GM19099 (cell line): ENCODE data around the gene CDK5RAP1.

ENCODE experiments used
- POLR2A ChIP-seq: IDR thresholded peaks from 3 replicates; pipeline ENCODE4 v1.6.1; 2011; ENCODE audit warnings: low read depth; ENCODE audit not compliant: insufficient read length; ENCODE audit errors: extremely low read depth

Gene CDK5RAP1

GRCh38 chr20:33401921-33402369, 626 bp upstream of the CDK5RAP1 start:
- no peak for TF ChIP-seq POLR2A

GRCh38 chr20:33400812-33401183, 521 bp downstream of the CDK5RAP1 start:
- TF ChIP-seq POLR2A: no peak

GRCh38 chr20:33399924-33400323, 1.4 kb downstream of the CDK5RAP1 start:
- no peak for TF ChIP-seq POLR2A

- no peak for TF ChIP-seq POLR2A
Observed at GRCh38 chr20:33394718-33395117, 6.6 kb downstream of the CDK5RAP1 start.

GRCh38 chr20:33393609-33394008, 7.7 kb downstream of the CDK5RAP1 start:
- no peak for TF ChIP-seq POLR2A

GRCh38 chr20:33391722-33392415, 9.4 kb downstream of the CDK5RAP1 start:
- TF ChIP-seq POLR2A: no peak

GRCh38 chr20:33388268-33388667, 13.1 kb downstream of the CDK5RAP1 start:
- TF ChIP-seq POLR2A: no peak

GRCh38 chr20:33387177-33387576, 14.1 kb downstream of the CDK5RAP1 start:
- no peak for TF ChIP-seq POLR2A

GRCh38 chr20:33386673-33387072, 14.6 kb downstream of the CDK5RAP1 start:
- no peak for TF ChIP-seq POLR2A

- TF ChIP-seq POLR2A: no peak
Observed at GRCh38 chr20:33377366-33377765, 24.0 kb downstream of the CDK5RAP1 start.

- TF ChIP-seq POLR2A: no peak
Observed at GRCh38 chr20:33373735-33374605, 27.3 kb downstream of the CDK5RAP1 start.

- TF ChIP-seq POLR2A: no peak
Observed at GRCh38 chr20:33372993-33373441, 28.3 kb downstream of the CDK5RAP1 start.

- TF ChIP-seq POLR2A: no peak
Observed at GRCh38 chr20:33370291-33370690, 31.0 kb downstream of the CDK5RAP1 start.

- TF ChIP-seq POLR2A: no peak
Observed at GRCh38 chr20:33362898-33363297, 38.4 kb downstream of the CDK5RAP1 start.

GRCh38 chr20:33359399-33360261, 41.7 kb downstream of the CDK5RAP1 start:
- no peak for TF ChIP-seq POLR2A

- TF ChIP-seq POLR2A: no peak
Observed at GRCh38 chr20:33353013-33353402, 48.3 kb downstream of the CDK5RAP1 start.
